ENCODE measurements around the gene C17orf100.
"Not testable (repeated sequence)": the region's sequence is repeated elsewhere in the genome, so short reads cannot be mapped to it uniquely, and the experiment has no call there.

C17orf100 gene

GRCh38 chr17:6641247-6641863, 10.2 kb upstream of the C17orf100 start:
- no peak for FAIRE-seq

GRCh38 chr17:6642592-6642991, 9.0 kb upstream of the C17orf100 start:
- FAIRE-seq: no peak

- FAIRE-seq: no peak
These were observed 8.0 kb upstream of the C17orf100 start for GRCh38 chr17:6643451-6644125.

GRCh38 chr17:6648181-6648580, 3.4 kb upstream of the C17orf100 start:
- no peak for FAIRE-seq

GRCh38 chr17:6651919-6652452, 424 bp downstream of the C17orf100 start:
- FAIRE-seq: no peak

GRCh38 chr17:6654841-6655731, 3.5 kb downstream of the C17orf100 start:
- no peak for FAIRE-seq

GRCh38 chr17:6655732-6656361, 4.3 kb downstream of the C17orf100 start:
- FAIRE-seq: not testable (repeated sequence)

- not testable (repeated sequence) for FAIRE-seq
These were observed 5.5 kb downstream of the C17orf100 start for GRCh38 chr17:6656797-6657632.

GRCh38 chr17:6657633-6658287, 6.2 kb downstream of the C17orf100 start:
- FAIRE-seq: no peak

GRCh38 chr17:6658411-6658810, 6.8 kb downstream of the C17orf100 start:
- not testable (repeated sequence) for FAIRE-seq

GRCh38 chr17:6660101-6660500, 8.5 kb downstream of the C17orf100 start:
- FAIRE-seq: no peak

- no peak for FAIRE-seq
These were observed 9.4 kb downstream of the C17orf100 start for GRCh38 chr17:6660805-6661463.

GRCh38 chr17:6661464-6661848, 9.9 kb downstream of the C17orf100 start:
- FAIRE-seq: no peak

- not testable (repeated sequence) for FAIRE-seq
These were observed 11.6 kb downstream of the C17orf100 start for GRCh38 chr17:6663200-6663599.

- no peak for FAIRE-seq
These were observed 14.5 kb downstream of the C17orf100 start for GRCh38 chr17:6666077-6666521.

- no peak for FAIRE-seq
These were observed 15.0 kb downstream of the C17orf100 start for GRCh38 chr17:6666557-6666956.

- no peak for FAIRE-seq
These were observed 16.0 kb downstream of the C17orf100 start for GRCh38 chr17:6667516-6667915.

GRCh38 chr17:6668219-6668618, 16.7 kb downstream of the C17orf100 start:
- no peak for FAIRE-seq

GRCh38 chr17:6668727-6669425, 17.3 kb downstream of the C17orf100 start:
- FAIRE-seq: no peak

Measured in colon (tissue), 2 donors.